Measurements from ENCODE around the gene FAM184A. TPM values are rescaled to one million over a fixed set of nuclear protein-coding genes. Genes with fewer than 3 reads are reported as not detected.
"Not testable (repeated sequence)": the region's sequence is repeated elsewhere in the genome, so short reads cannot be mapped to it uniquely, and the experiment has no call there.

The FAM184A gene
- polyA plus RNA-seq (2013, experiment 1 of 2; ENCODE audit: insufficient read length), result 0.12 TPM
- polyA plus RNA-seq (2013, experiment 2 of 2; ENCODE audit: insufficient read length), result 0.49 TPM

- DNase-seq, result peak; percentile 52
Measured at GRCh38 chr6:119078376-119079282, at the start of gene FAM184A. FAM184A (minus strand) TSS chr6:119078664; CDS start chr6:119078299, 365 bp downstream.

- DNase-seq, result no peak
Measured at GRCh38 chr6:119127627-119128026, 49.2 kb upstream of the FAM184A start.

GRCh38 chr6:119126826-119127225 is 48.4 kb upstream of the FAM184A start:
- no peak for DNase-seq

GRCh38 chr6:119126140-119126539 is 47.7 kb upstream of the FAM184A start:
- no peak for DNase-seq

GRCh38 chr6:119125576-119125975 is 47.1 kb upstream of the FAM184A start:
- no peak for DNase-seq

- no peak for DNase-seq
Measured at GRCh38 chr6:119124079-119124824, 45.8 kb upstream of the FAM184A start.

GRCh38 chr6:119122336-119122735 is 43.9 kb upstream of the FAM184A start:
- DNase-seq, result no peak

GRCh38 chr6:119121367-119121766 is 42.9 kb upstream of the FAM184A start:
- DNase-seq, result no peak

- DNase-seq, result peak; percentile 75
Measured at GRCh38 chr6:119119989-119120388, 41.5 kb upstream of the FAM184A start.

- not testable (repeated sequence) for DNase-seq
Measured at GRCh38 chr6:119119062-119119461, 40.6 kb upstream of the FAM184A start.

- DNase-seq, result no peak
Measured at GRCh38 chr6:119116712-119117281, 38.3 kb upstream of the FAM184A start.

GRCh38 chr6:119113961-119114360 is 35.5 kb upstream of the FAM184A start:
- DNase-seq, result no peak

GRCh38 chr6:119112812-119113530 is 34.5 kb upstream of the FAM184A start:
- no peak for DNase-seq

- DNase-seq, result peak; percentile 49
Measured at GRCh38 chr6:119110601-119111548, 32.4 kb upstream of the FAM184A start.

GRCh38 chr6:119109654-119110325 is 31.3 kb upstream of the FAM184A start:
- no peak for DNase-seq

- DNase-seq, result no peak
Measured at GRCh38 chr6:119108076-119108475, 29.6 kb upstream of the FAM184A start.

- DNase-seq, result no peak
Measured at GRCh38 chr6:119105282-119105681, 26.8 kb upstream of the FAM184A start.

- no peak for DNase-seq
Measured at GRCh38 chr6:119102901-119103300, 24.4 kb upstream of the FAM184A start.

GRCh38 chr6:119100115-119100514 is 21.7 kb upstream of the FAM184A start:
- no peak for DNase-seq

- DNase-seq, result not testable (repeated sequence)
Measured at GRCh38 chr6:119097815-119098361, 19.4 kb upstream of the FAM184A start.
